HL-60 (cell line): ENCODE measurements around the gene SPOP.

ENCODE experiments used
- DNase-seq, 2 experiments: peaks; one replicate each; pipeline ENCODE4 v3.0.0-alpha.2; 2010 to 2020; ENCODE audit warnings: low read depth in 1 of 2, low spot score in 1 of 2
- H3K27ac ChIP-seq: fragments of 250-450 bp; sonication (Bioruptor Pico); replicated peaks from 2 replicates; pipeline ENCODE4 v1.5.1; 2020; ENCODE audit warnings: mild to moderate bottlenecking, moderate library complexity
- H3K27me3 ChIP-seq: fragments of 250-450 bp; sonication (Bioruptor Pico); 2 replicates; pipeline ENCODE4 v1.5.1; 2021; ENCODE audit warnings: mild to moderate bottlenecking, moderate library complexity; ENCODE audit not compliant: insufficient read depth, poor library complexity, severe bottlenecking
- H3K4me3 ChIP-seq: replicated peaks from 2 replicates; pipeline ENCODE4 v1.5.1; 2011; ENCODE audit warnings: mild to moderate bottlenecking, control low read depth, low read length; ENCODE audit not compliant: insufficient read depth
- CTCF ChIP-seq: IDR thresholded peaks from one replicate; pipeline ENCODE4 v1.5.1; 2011; ENCODE audit warnings: low read length, control low read depth, inconsistent platforms; ENCODE audit not compliant: insufficient read depth
- GABPA ChIP-seq: IDR thresholded peaks from 2 replicates; pipeline ENCODE4 v1.6.1; 2012; ENCODE audit warnings: low read depth
- POLR2AphosphoS5 ChIP-seq: IDR thresholded peaks from 2 replicates; pipeline ENCODE4 v1.6.1; 2012; ENCODE audit warnings: low read depth
- REST ChIP-seq: IDR thresholded peaks from 2 replicates; pipeline ENCODE4 v1.6.1; 2012; ENCODE audit warnings: low read depth; ENCODE audit not compliant: insufficient replicate concordance
- SPI1 ChIP-seq: IDR thresholded peaks from 2 replicates; pipeline ENCODE4 v1.6.1; 2012; ENCODE audit warnings: low read depth, mild to moderate bottlenecking, borderline replicate concordance

Gene SPOP

GRCh38 chr17:49637739-49638138, 40.2 kb downstream of the SPOP start:
- H3K4me3 ChIP-seq, result no peak overlapping the region
- no peak for DNase-seq
- no peaks in the 10 kb centered on the region for H3K27me3 ChIP-seq
- TF ChIP-seq CTCF (no peak), REST (no peak), POLR2AphosphoS5 (no peak), SPI1 (no peak), GABPA (no peak)
- no peak overlapping the region for H3K27ac ChIP-seq

- Histone ChIP-seq H3K27me3 (no peaks in the 10 kb centered on the region), H3K27ac (no peak overlapping the region), H3K4me3 (no peak overlapping the region)
- no peak for DNase-seq
- TF ChIP-seq GABPA (no peak), POLR2AphosphoS5 (no peak), SPI1 (no peak), CTCF (no peak), REST (no peak)
Measured at GRCh38 chr17:49637050-49637449, 40.8 kb downstream of the SPOP start.

- Histone ChIP-seq H3K27ac (no peak overlapping the region), H3K27me3 (no peaks in the 10 kb centered on the region), H3K4me3 (no peak overlapping the region)
- TF ChIP-seq CTCF (no peak), GABPA (no peak)
- DNase-seq, result no peak
Measured at GRCh38 chr17:49635121-49635520, 42.8 kb downstream of the SPOP start.

GRCh38 chr17:49634485-49634860, 43.4 kb downstream of the SPOP start:
- DNase-seq, result no peak
- Histone ChIP-seq H3K4me3 (no peak overlapping the region), H3K27me3 (no peaks in the 10 kb centered on the region), H3K27ac (no peak overlapping the region)
- TF ChIP-seq CTCF (no peak), GABPA (no peak), POLR2AphosphoS5 (no peak), SPI1 (no peak), REST (no peak)
